Measurements from ENCODE around the gene LCE1E. TPM values are rescaled to one million over a fixed set of nuclear protein-coding genes. Genes with fewer than 3 reads are reported as not detected.

Gene LCE1E
- not detected for total RNA-seq
- long read RNA-seq, result 0 reads

DNA sequence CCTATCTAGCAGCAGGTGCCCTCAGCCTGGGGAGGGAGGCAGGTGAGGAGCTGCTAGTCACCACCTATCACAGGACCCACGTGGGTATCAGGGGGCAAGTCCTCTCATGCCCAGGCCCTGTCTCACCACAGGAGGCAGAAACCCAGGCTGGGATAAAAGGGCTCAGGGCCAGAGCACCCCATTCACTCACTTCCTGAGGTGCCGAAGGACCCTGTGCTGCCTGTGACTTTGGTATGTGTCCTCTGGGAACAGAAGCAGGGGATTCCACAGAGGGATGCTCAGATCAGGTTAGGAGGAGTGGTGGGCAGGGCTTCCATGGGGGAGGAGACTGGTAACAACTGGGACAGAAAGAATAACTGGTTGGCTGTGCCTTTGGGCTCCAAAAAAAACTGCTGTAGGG, at the start of gene LCE1E:
Gene LCE1E (plus strand): TSS at position 181 of the 400 bp plus-strand sequence. CDS start 1,043 bp downstream, outside the sequence.
- no peak for DNase-seq
- intact Hi-C loops (cut with DNase I), result no loop called here

DNA sequence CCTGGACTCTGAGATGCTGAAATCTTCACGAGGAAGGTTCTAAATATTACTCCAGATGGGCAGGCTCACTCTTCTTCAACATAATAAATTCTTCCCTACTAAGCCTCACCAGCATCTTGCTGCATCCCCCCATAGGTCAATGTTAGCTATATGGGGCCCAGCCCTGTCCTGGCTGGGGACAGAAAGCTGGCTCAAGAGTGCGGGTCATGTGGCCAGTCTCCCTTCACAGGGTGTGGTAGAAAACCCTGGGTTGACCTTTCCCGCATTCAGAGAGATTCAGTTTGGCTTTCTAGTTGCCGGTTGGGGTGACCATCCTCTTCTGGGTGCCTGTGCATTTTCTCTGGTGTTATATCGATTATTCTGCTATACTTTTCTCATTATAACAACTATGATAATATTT, 48.1 kb upstream of the LCE1E start:
- ATAC-seq, result no peak
- no peak for DNase-seq
- intact Hi-C loops (cut with DNase I), result no loop called here

More for the DNA sequence above, at the start of gene LCE1E:
- ATAC-seq, result no peak

- DNase-seq (no peak), ATAC-seq (no peak)
- intact Hi-C loops (cut with DNase I), result no loop called here
These were observed 46.2 kb upstream of the LCE1E start for GRCh38 chr1:152739841-152740240.

GRCh38 chr1:152741656-152742055, 44.4 kb upstream of the LCE1E start:
- intact Hi-C loops (cut with DNase I), result no loop called here
- no peak for ATAC-seq
- no peak for DNase-seq

- no peak for DNase-seq
- intact Hi-C loops (cut with DNase I), result no loop called here
- no peak for ATAC-seq
These were observed 42.5 kb upstream of the LCE1E start for GRCh38 chr1:152743371-152744145.

DNA sequence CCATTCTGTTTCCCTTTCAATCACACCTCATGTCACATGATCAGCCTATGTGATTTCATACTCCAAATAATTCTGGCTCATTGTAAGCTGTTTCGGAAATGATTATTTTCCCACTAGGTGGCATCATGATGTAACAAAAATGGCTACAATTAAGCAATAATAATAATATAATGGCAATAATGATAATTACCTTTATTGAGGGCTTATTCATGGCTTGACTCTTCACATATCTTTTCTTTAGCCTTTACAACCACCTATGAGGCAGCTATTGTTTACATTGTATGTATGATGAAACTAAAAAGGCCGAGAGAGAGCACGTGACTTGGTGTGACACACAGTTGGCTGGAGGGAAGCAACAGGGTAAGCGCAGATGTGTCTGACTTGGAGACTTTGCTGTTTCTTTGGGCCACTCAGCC, 40.8 kb upstream of the LCE1E start:
- DNase-seq (no peak), ATAC-seq (no peak)
- intact Hi-C loops (cut with DNase I), result no loop called here

DNA sequence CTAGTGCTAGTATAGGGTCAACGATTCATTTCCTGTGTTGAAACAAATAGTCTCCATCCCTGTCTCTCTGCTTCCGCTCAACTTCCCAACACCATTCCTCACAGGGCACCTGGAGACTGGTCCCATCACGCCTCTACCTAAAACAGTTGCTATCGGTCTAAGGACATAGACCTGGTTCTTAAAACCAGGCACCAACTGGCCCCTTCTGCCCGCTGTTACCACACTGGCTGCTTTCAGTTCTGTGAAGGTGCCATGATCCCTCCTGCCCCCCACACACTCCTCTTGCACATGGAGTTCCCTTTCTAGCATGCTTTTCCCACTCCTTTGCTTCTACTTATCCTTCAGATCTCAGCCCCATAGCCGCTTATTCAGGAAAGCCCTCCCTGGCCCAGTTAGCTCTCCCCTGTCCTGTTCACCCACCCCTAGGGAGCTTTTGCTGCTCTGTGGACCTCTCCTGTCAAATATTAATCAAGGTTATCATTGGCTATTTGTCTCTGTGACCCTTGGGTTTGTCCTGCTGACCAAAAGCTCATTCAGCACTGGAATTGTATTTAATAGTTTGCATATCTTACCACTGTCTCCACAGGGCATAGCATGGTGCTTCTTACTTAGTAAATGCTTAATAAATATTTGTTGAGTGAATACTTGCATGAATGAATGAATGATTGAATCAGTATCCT, 40.2 kb upstream of the LCE1E start:
- ATAC-seq (no peak), DNase-seq (no peak)
- intact Hi-C loops (cut with DNase I), result no loop called here

- no peak for ATAC-seq
- no peak for DNase-seq
- intact Hi-C loops (cut with DNase I), result no loop called here
These were observed 38.2 kb upstream of the LCE1E start for GRCh38 chr1:152747831-152748230.

DNA sequence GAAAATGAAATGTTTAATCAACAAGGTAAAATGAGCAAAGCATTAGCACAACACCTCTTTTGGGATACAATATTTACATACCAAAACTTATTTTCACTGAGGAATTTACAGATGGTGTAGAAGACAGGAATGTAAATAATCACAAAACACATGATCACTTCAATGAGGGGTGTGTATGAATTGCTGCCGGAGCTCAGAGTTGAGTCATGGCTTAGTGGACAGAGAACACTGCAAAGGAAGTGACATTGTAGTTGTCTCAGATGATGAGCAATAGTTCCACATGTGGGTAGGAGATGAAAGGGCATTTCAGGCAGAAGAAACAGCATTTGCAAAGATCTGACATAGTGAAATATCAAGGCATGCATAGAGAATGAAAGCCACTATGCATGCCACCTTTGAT, 33.8 kb upstream of the LCE1E start:
- DNase-seq (no peak), ATAC-seq (no peak)
- intact Hi-C loops (cut with DNase I), result no loop called here

GRCh38 chr1:152753586-152753985, 32.5 kb upstream of the LCE1E start:
- ATAC-seq (no peak), DNase-seq (no peak)
- intact Hi-C loops (cut with DNase I), result no loop called here

- no peak for DNase-seq
- intact Hi-C loops (cut with DNase I), result no loop called here
- ATAC-seq, result no peak
These were observed 29.2 kb upstream of the LCE1E start for GRCh38 chr1:152756872-152757271.

DNA sequence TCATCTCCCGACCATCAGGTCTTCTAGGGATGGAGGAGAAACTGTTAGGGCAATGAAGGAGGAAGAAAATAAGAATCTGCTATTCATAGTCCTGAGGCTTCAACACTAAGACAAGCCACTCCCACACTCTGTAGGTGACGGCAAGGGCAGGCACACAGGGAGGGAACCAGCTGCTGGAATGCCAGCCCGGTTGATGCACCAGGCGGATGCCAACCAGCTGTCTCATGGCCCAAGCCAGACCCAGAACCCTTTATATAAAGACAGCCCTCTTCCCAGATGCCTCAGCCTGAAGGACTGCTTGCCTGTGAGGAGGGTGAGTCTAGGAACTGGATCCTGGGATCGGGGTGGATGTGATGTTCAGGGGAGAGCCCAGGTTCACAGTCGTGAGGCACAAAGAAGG, 28.3 kb upstream of the LCE1E start, which contains the start of gene KPRP:
Gene KPRP (plus strand): TSS at position 279 of the 400 bp plus-strand sequence. CDS start 1,564 bp downstream, outside the sequence.
- DNase-seq (no peak), ATAC-seq (no peak)
- intact Hi-C loops (cut with DNase I), result no loop called here

- ATAC-seq (no peak), DNase-seq (no peak)
- intact Hi-C loops (cut with DNase I), result no loop called here
These were observed 27.4 kb upstream of the LCE1E start for GRCh38 chr1:152758636-152759035.

GRCh38 chr1:152759453-152760173, 26.4 kb upstream of the LCE1E start:
- intact Hi-C loops (cut with DNase I), result no loop called here
- ATAC-seq, result no peak
- no peak for DNase-seq

DNA sequence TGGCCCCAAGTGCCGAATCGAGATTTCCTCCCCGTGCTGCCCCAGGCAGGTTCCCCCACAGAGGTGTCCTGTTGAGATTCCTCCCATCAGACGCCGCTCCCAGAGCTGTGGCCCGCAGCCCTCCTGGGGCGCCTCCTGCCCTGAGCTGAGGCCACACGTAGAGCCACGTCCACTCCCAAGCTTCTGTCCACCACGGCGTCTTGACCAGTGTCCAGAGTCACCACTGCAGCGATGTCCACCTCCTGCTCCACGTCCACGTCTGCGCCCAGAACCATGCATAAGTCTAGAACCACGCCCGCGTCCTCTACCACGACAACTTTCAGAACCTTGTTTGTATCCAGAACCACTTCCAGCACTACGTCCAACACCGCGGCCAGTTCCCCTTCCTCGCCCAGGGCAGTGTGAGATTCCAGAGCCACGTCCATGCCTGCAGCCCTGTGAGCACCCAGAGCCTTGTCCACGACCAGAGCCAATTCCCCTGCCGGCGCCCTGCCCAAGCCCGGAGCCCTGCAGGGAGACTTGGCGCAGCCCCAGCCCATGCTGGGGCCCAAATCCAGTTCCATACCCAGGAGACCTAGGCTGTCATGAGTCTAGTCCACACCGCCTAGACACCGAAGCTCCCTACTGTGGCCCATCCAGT, 25.4 kb upstream of the LCE1E start:
- ATAC-seq (no peak), DNase-seq (no peak)
- intact Hi-C loops (cut with DNase I), result no loop called here

- intact Hi-C loops (cut with DNase I), result no loop called here
- ATAC-seq (no peak), DNase-seq (no peak)
These were observed 24.3 kb upstream of the LCE1E start for GRCh38 chr1:152761609-152762213.

DNA sequence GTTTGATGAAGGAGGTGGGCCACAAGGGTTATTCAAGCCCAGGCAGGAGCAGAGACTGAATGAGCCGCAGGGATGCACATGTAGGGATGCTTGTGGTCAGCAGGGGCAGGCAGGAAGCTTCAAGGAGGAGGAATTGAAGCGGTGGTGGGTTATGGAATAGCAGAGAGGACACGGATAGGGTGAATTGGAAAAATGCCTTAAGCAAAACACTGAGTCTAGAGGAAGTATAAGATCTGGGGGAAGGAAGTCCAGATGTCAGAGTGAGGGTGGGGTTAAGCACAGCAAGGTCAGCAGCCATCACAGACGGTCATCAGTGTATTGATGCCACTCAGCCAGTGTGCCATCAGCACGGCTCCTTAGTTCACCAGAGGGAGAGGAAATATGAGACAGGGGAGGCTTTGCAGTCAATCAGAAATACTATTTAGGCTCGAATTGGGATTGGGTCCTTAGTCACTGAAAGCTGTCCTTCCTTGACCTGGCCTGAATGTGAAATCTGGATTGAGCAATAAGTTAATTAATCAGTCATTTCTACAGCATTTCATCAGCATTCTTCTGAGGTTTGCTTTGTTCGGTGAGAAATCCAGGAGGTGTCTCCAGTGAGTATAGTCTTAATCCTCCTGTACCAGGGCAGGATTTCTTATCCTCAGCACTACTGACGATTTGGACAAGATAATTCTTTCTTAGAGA, 17.1 kb upstream of the LCE1E start:
- no peak for ATAC-seq
- intact Hi-C loops (cut with DNase I), result no loop called here
- DNase-seq, result no peak

- no peak for ATAC-seq
- no peak for DNase-seq
- intact Hi-C loops (cut with DNase I), result no loop called here
These were observed 15.6 kb upstream of the LCE1E start for GRCh38 chr1:152770411-152770810.

- DNase-seq, result no peak
- ATAC-seq, result no peak
- intact Hi-C loops (cut with DNase I), result no loop called here
These were observed 11.2 kb upstream of the LCE1E start, which contains the start of gene LCE1F for GRCh38 chr1:152774875-152775274. Gene LCE1F (plus strand): TSS chr1:152775140. CDS start chr1:152776372, 1,232 bp downstream.

All from left cardiac atrium (tissue), 4 donors.